Spleen (tissue), 11 donors: ENCODE measurements around the gene CNTLN. TPM values are rescaled to one million over a fixed set of nuclear protein-coding genes. Genes with fewer than 3 reads are reported as not detected.
A peak's percentile ranks its signal among the peaks of the same experiment; 100 is the strongest.
"Not testable (repeated sequence)": the region's sequence is repeated elsewhere in the genome, so short reads cannot be mapped to it uniquely, and the experiment has no call there.

ENCODE experiments used
- DNase-seq: peaks from one replicate; pipeline ENCODE4 v3.0.0-alpha.2; 2020
- H3K27ac ChIP-seq, 8 donors: fragments of 200-600 bp; sonication (generic) in 7 of 8; 1 replicate in 4 of 8; 2 replicates in 4 of 8; pipeline versions ENCODE4 v1.5.0 to v1.8.0; 2016 to 2021; ENCODE audit warnings: inconsistent platforms in 4 of 8, mild to moderate bottlenecking in 4 of 8, moderate library complexity in 1 of 8
- H3K27me3 ChIP-seq, 7 donors: fragments of 200-600 bp; sonication (generic) in 6 of 7; replicated peaks in 1 of 7; 1 replicate in 4 of 7; 2 replicates in 3 of 7; pipeline versions ENCODE4 v1.5.0 to v1.8.0; 2016 to 2021; ENCODE audit warnings: inconsistent platforms in 3 of 7, mild to moderate bottlenecking in 1 of 7
- H3K36me3 ChIP-seq, 6 donors: fragments of 200-600 bp; sonication (generic) in 5 of 6; 1 replicate in 4 of 6; 2 replicates in 2 of 6; pipeline versions ENCODE4 v1.5.0 to v1.8.0; 2016 to 2021; ENCODE audit warnings: inconsistent platforms in 2 of 6
- H3K4me1 ChIP-seq, 6 donors: fragments of 200-600 bp; sonication (generic) in 5 of 6; 1 replicate in 3 of 6; 2 replicates in 3 of 6; pipeline versions ENCODE4 v1.5.0 to v1.8.0; 2016 to 2021; ENCODE audit warnings: inconsistent platforms in 3 of 6
- H3K4me3 ChIP-seq, 8 donors: fragments of 200-600 bp; sonication (generic) in 7 of 8; 1 replicate in 4 of 8; 2 replicates in 4 of 8; pipeline versions ENCODE4 v1.5.0 to v1.8.0; 2016 to 2021; ENCODE audit warnings: inconsistent platforms in 4 of 8, mild to moderate bottlenecking in 4 of 8, moderate library complexity in 2 of 8
- H3K9me3 ChIP-seq, 8 donors: fragments of 200-600 bp; sonication (generic) in 7 of 8; 1 replicate in 4 of 8; 2 replicates in 4 of 8; pipeline versions ENCODE4 v1.5.0 to v1.8.0; 2016 to 2021; ENCODE audit warnings: inconsistent platforms in 4 of 8
- CTCF ChIP-seq, 11 experiments: fragments of 200-600 bp in 7 of 11; fragments of 450-650 bp in 4 of 11; sonication (generic) in 4 of 11; IDR thresholded peaks in 8 of 11; conservative IDR thresholded peaks in 3 of 11; 1 replicate in 7 of 11; 2 replicates in 4 of 11; pipeline versions ENCODE4 v1.4.0 to v1.8.0; 2016 to 2021; ENCODE audit warnings: antibody characterized with exemption in 11 of 11, inconsistent platforms in 4 of 11, mild to moderate bottlenecking in 1 of 11
- POLR2A ChIP-seq, 3 donors: fragments of 450-650 bp; IDR thresholded peaks; one replicate each; pipeline ENCODE4 v1.5.1; 2017; ENCODE audit warnings: antibody characterized with exemption in 3 of 3, mild to moderate bottlenecking in 1 of 3
- POLR2AphosphoS5 ChIP-seq, 3 donors: sonication (generic); formaldehyde crosslinking; IDR thresholded peaks; one replicate each; pipeline ENCODE4 v1.5.1; 2017; ENCODE audit warnings: antibody characterized with exemption in 3 of 3
- WGBS, 5 donors: extraction: QIAGEN DNeasy Blood & Tissue Kit in 3 of 5; methylation state at CpG; one replicate each; pipeline versions ENCODE4 v1.1.5 to v1.1.7; 2013 to 2018; 5-methylcytosine and 5-hydroxymethylcytosine counted together
- intact Hi-C: fragments of 100-400 bp; cut with DNase I; formaldehyde crosslinking; loops from one replicate; pipeline ENCODE4 v1.15.0; 2023; ENCODE audit warnings: low total_unique reads
- polyA plus RNA-seq, 3 donors: library from polyadenylated mRNA; stranded (reverse); fragments of 200-250 nt; gene quantifications; one replicate each; pipeline ENCODE4 v1.2.1, GENCODE V29; 2013
- total RNA-seq, 7 donors: library from RNA; depleted of rRNA in 3 of 7; stranded (reverse); fragments of >200 nt in 3 of 7; fragmentation: NEBNext Ultra II Directional in 4 of 7; extraction: Animal tissue kit (Norgen Biotek cat#: 25700) in 4 of 7; gene quantifications; one replicate each; pipeline versions ENCODE4 v1.1.0 to v1.2.1, GENCODE V29; 2016 to 2021
- donor health status: healthy with polysubstance abuse.
- donor health status: DM: no; HTN: no; CAD: no; lungs with moderate emphysema.
- donor health status: DM: no; HTN: no; CAD: no.
- donor health status: Bipolar disorder and iron deficiency.
- donor health status: healthy.
- donor health status: DM: no; HTN: no; CAD: no.
- donor health status: DM: yes; HTN: yes; CAD: no.

Gene CNTLN
- total and polyA plus RNA-seq, 10 donors = 1.1 to 26.2 (median 9.8) TPM

DNA sequence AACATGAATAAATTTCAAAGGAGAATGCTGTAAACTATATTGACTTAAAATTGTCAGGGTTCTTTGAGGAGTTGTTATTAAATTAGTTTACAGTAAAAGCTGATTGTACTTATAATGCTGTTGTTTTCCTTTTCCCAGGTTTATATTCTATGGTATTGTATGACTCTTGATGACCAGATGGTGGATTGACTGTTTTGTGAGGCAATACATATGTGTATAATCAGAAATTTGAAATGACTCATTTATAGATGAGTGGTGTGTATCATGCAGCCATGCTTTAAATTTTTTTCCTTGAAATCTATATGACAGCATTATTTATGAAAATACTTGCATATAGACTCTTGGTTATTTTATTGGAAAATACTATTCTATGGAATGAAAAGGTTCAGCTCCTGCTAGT, 195.3 kb downstream of the CNTLN start:
- Histone ChIP-seq H3K4me1 (no peaks in the 10 kb centered on the region), H3K27me3 (no peaks in the 10 kb centered on the region), H3K27ac (no peak overlapping the region), H3K36me3 (peaks cover 0 to 17% (median 0%) of the 10 kb centered on the region in 6 donors), H3K4me3 (no peak overlapping the region), H3K9me3 (no peaks in the 10 kb centered on the region)
- TF ChIP-seq POLR2AphosphoS5 (IDR thresholded peaks at IDR 0.05) (no peak), CTCF (IDR thresholded peaks at IDR 0.05 in 8 of 11, conservative IDR thresholded peaks at IDR 0.05 in 3 of 11) (no peak), POLR2A (IDR thresholded peaks at IDR 0.05) (no peak)
- DNase-seq = no peak
- intact Hi-C loops = no loop called here

DNA sequence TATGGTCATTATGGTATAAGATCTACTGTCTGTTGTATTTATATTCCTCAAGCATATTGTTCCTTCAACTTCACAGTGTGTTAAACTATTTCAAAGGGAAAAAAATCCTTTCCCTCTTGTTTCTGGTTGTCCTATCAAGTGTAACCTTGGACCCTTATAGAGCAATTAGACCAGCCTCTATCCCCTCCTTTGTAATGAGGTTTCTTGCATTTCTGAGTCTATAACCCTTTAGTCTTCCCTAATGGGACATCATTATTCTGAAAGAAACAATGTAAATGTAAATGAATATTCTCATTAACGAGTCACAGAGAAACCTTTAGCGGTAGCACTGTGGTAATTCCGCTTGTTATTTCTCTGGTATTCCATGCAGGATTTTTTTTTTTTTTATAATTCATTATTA, 197.3 kb downstream of the CNTLN start:
- H3K4me1 ChIP-seq = no peaks in the 10 kb centered on the region
- DNase-seq = no peak
- H3K4me3 ChIP-seq = no peak overlapping the region
- intact Hi-C loops = no loop called here
- no peak for TF ChIP-seq CTCF (IDR thresholded peaks at IDR 0.05 in 8 of 11, conservative IDR thresholded peaks at IDR 0.05 in 3 of 11)
- no peak for TF ChIP-seq POLR2AphosphoS5 (IDR thresholded peaks at IDR 0.05)
- no peak for TF ChIP-seq POLR2A (IDR thresholded peaks at IDR 0.05)
- H3K27ac ChIP-seq = no peak overlapping the region
- no peaks in the 10 kb centered on the region for H3K9me3 ChIP-seq
- peaks cover 0 to 17% (median 0%) of the 10 kb centered on the region in 6 donors for H3K36me3 ChIP-seq
- 91 to 93% (median 93%) methylated on average over 3 of the region's 3 CpGs for WGBS, 5 donors
- H3K27me3 ChIP-seq = no peaks in the 10 kb centered on the region

DNA sequence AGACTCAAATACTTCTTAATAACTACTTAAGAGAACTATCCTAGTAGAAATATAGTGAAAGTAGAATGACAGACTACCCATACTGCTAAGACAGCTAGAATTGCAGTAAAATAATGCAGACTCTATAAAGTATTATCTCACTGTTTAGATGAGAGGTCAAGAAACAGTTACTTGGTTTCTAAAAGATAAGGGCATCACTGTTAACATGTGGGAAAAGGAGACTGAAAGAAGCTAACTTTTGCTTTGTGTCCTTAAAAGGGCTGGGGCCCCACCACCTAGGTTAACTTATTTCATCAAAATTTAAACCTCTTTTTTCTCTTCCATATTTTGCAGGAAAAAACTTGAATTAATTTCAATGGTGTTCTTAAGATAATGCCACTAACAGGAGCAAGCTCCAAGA, 204.3 kb downstream of the CNTLN start:
- H3K36me3 ChIP-seq = peaks cover 0 to 34% (median 0%) of the 10 kb centered on the region in 6 donors
- H3K27ac ChIP-seq = no peak overlapping the region
- H3K9me3 ChIP-seq = no peaks in the 10 kb centered on the region
- no peaks in the 10 kb centered on the region for H3K4me1 ChIP-seq
- intact Hi-C loops = no loop called here
- no peak for DNase-seq
- no peak overlapping the region for H3K4me3 ChIP-seq
- no peak for TF ChIP-seq POLR2A (IDR thresholded peaks at IDR 0.05)
- H3K27me3 ChIP-seq = no peaks in the 10 kb centered on the region

- WGBS, 5 donors = 92 to 98% (median 95%) methylated on average over 4 of the region's 4 CpGs
- H3K27me3 ChIP-seq = no peaks in the 10 kb centered on the region
- no peak for DNase-seq
- peaks cover 0 to 36% (median 0%) of the 10 kb centered on the region in 6 donors for H3K36me3 ChIP-seq
- H3K4me3 ChIP-seq = no peak overlapping the region
- H3K9me3 ChIP-seq = peaks cover 0 to 3% (median 0%) of the 10 kb centered on the region in 8 donors
- H3K27ac ChIP-seq = no peak overlapping the region
- intact Hi-C loops = no loop called here
- no peak for TF ChIP-seq POLR2AphosphoS5 (IDR thresholded peaks at IDR 0.05)
- no peak for TF ChIP-seq CTCF (IDR thresholded peaks at IDR 0.05 in 8 of 11, conservative IDR thresholded peaks at IDR 0.05 in 3 of 11)
- no peak for TF ChIP-seq POLR2A (IDR thresholded peaks at IDR 0.05)
- no peaks in the 10 kb centered on the region for H3K4me1 ChIP-seq
Measured at GRCh38 chr9:17342696-17343095, 207.9 kb downstream of the CNTLN start.

- intact Hi-C loops = no loop called here
- DNase-seq = no peak
- TF ChIP-seq CTCF (IDR thresholded peaks at IDR 0.05 in 8 of 11, conservative IDR thresholded peaks at IDR 0.05 in 3 of 11) = no peak
- no peak for TF ChIP-seq POLR2AphosphoS5 (IDR thresholded peaks at IDR 0.05)
- no peak for TF ChIP-seq POLR2A (IDR thresholded peaks at IDR 0.05)
- Histone ChIP-seq H3K9me3 (peaks cover 0 to 3% (median 0%) of the 10 kb centered on the region in 8 donors), H3K36me3 (peaks cover 0 to 14% (median 0%) of the 10 kb centered on the region in 6 donors), H3K4me3 (no peak overlapping the region), H3K4me1 (no peaks in the 10 kb centered on the region), H3K27ac (no peak overlapping the region), H3K27me3 (no peaks in the 10 kb centered on the region)
Measured at GRCh38 chr9:17349831-17350230, 215.0 kb downstream of the CNTLN start.

GRCh38 chr9:17354006-17354405, 219.2 kb downstream of the CNTLN start:
- peak; percentile 59 for DNase-seq
- 92 to 97% (median 96%) methylated on average over 4 to 25 of the region's 25 CpGs; no CpG with 5 or more reads in 1 of the 5 donors for WGBS, 5 donors
- H3K27me3 ChIP-seq, H3K27ac ChIP-seq, H3K4me3 ChIP-seq, intact Hi-C loops, H3K9me3 ChIP-seq, H3K36me3 ChIP-seq, H3K4me1 ChIP-seq: not testable (repeated sequence)
